Tibial artery (tissue), 4 donors: ENCODE results near the gene G6PC1.
"Not testable (repeated sequence)": the region's sequence is repeated elsewhere in the genome, so short reads cannot be mapped to it uniquely, and the experiment has no call there.

Experiments used
- DNase-seq, 2 donors: peaks; one replicate each; pipeline ENCODE4 v3.0.0-alpha.2; 2019
- H3K27ac ChIP-seq, 2 donors: fragments of 200-600 bp; sonication (generic) in 1 of 2; 1 replicate in 1 of 2; 2 replicates in 1 of 2; pipeline ENCODE4 v1.5.1; 2018 to 2019; ENCODE audit warnings: mild to moderate bottlenecking in 1 of 2
- H3K27me3 ChIP-seq, 2 donors: fragments of 200-600 bp; sonication (generic) in 1 of 2; one replicate each; pipeline versions ENCODE4 v1.5.1 to v1.6.0; 2016 to 2019
- H3K36me3 ChIP-seq, 3 donors: fragments of 200-600 bp; sonication (generic) in 2 of 3; one replicate each; pipeline ENCODE4 v1.5.1; 2016 to 2019; ENCODE audit warnings: mild to moderate bottlenecking in 2 of 3
- H3K4me1 ChIP-seq, 4 donors: fragments of 200-600 bp; sonication (generic) in 2 of 4; 1 replicate in 3 of 4; 2 replicates in 1 of 4; pipeline ENCODE4 v1.5.1; 2016 to 2019
- H3K4me3 ChIP-seq, 2 donors: fragments of 200-600 bp; sonication (generic) in 1 of 2; 1 replicate in 1 of 2; 2 replicates in 1 of 2; pipeline ENCODE4 v1.5.1; 2018 to 2019; ENCODE audit warnings: mild to moderate bottlenecking in 2 of 2
- H3K9me3 ChIP-seq, 3 donors: fragments of 200-600 bp; sonication (generic) in 1 of 3; one replicate each; pipeline ENCODE4 v1.5.1; 2016 to 2019
- CTCF ChIP-seq, 2 experiments: fragments of 200-600 bp in 1 of 2; fragments of 450-650 bp in 1 of 2; IDR thresholded peaks; one replicate each; pipeline ENCODE4 v1.5.1; 2017 to 2019; ENCODE audit warnings: antibody characterized with exemption in 2 of 2, mild to moderate bottlenecking in 1 of 2, moderate library complexity in 1 of 2
- intact Hi-C: fragments of 100-400 bp; cut with DNase I; formaldehyde crosslinking; loops from one replicate; pipeline ENCODE4 v1.15.0; 2023; ENCODE audit warnings: low total_unique reads

Gene G6PC1

GRCh38 chr17:42908872-42909700 lies 8.5 kb downstream of the G6PC1 start:
- Histone ChIP-seq H3K4me1 (no peaks in the 10 kb centered on the region), H3K9me3 (no peaks in the 10 kb centered on the region), H3K36me3 (no peaks in the 10 kb centered on the region), H3K27me3 (no peaks in the 10 kb centered on the region), H3K27ac (no peak overlapping the region), H3K4me3 (no peak overlapping the region)
- DNase-seq: no peak
- TF ChIP-seq CTCF (IDR thresholded peaks at IDR 0.05): no peak
- intact Hi-C loops: no loop called here

DNA sequence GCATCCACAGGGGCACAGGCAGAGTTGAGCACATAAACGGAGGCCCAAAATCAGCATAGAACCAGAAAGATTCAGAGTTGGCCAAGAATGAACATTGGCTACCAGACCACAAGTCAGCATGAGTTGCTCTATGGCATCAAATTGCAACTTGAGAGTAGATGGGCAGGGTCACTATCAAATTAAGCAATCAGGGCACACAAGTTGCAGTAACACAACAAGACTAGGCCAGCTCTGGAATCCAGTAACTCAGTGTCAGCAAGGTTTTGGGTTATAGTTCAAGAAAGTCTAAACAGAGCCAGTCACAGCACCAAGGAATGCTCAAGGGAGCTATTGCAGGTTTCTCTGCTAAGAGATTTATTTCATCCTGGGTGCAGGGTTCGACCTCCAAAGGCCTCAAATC lies 12.9 kb downstream of the G6PC1 start:
- H3K4me3 ChIP-seq: no peak overlapping the region
- no peak for TF ChIP-seq CTCF (IDR thresholded peaks at IDR 0.05)
- intact Hi-C loops: no loop called here
- peak in 1 of 2 donors; percentile 3 for DNase-seq
- no peaks in the 10 kb centered on the region for H3K27me3 ChIP-seq
- H3K9me3 ChIP-seq: no peaks in the 10 kb centered on the region
- no peaks in the 10 kb centered on the region for H3K36me3 ChIP-seq
- H3K4me1 ChIP-seq: peaks cover 0 to 4% (median 0%) of the 10 kb centered on the region in 4 donors
- H3K27ac ChIP-seq: no peak overlapping the region

- Histone ChIP-seq H3K36me3 (no peaks in the 10 kb centered on the region), H3K27ac (no peak overlapping the region), H3K27me3 (no peaks in the 10 kb centered on the region), H3K9me3 (no peaks in the 10 kb centered on the region), H3K4me3 (no peak overlapping the region), H3K4me1 (peaks cover 0 to 8% (median under 1%) of the 10 kb centered on the region in 4 donors)
- intact Hi-C loops: no loop called here
- DNase-seq: peak in 1 of 2 donors; percentile 13
- TF ChIP-seq CTCF (IDR thresholded peaks at IDR 0.05): no peak
These were observed 13.5 kb downstream of the G6PC1 start for GRCh38 chr17:42913981-42914617.

DNA sequence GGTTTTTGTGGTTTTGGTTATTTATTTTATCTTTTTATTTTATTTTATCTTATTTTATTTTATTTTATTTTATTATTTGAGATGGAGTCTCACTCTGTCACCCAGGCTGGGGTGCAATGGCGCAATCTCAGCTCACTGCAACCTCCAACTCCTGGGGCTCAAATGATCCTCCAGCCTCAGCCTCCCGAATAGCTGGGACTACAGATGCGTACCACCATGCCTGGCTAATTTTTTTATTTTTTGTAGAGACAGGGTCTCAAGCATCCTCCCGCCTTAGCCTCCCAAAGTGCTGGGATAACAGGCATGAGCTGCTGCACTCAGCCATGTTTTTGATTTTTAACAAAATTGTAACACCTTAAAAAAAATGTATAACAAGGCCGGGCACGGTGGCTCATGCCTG lies 14.7 kb downstream of the G6PC1 start:
- peaks cover 0 to 15% (median 7%) of the 10 kb centered on the region in 4 donors for H3K4me1 ChIP-seq
- H3K27ac ChIP-seq, H3K27me3 ChIP-seq, H3K4me3 ChIP-seq, H3K36me3 ChIP-seq, intact Hi-C loops, H3K9me3 ChIP-seq: not testable (repeated sequence)
- DNase-seq: peak in 1 of 2 donors; percentile 12

DNA sequence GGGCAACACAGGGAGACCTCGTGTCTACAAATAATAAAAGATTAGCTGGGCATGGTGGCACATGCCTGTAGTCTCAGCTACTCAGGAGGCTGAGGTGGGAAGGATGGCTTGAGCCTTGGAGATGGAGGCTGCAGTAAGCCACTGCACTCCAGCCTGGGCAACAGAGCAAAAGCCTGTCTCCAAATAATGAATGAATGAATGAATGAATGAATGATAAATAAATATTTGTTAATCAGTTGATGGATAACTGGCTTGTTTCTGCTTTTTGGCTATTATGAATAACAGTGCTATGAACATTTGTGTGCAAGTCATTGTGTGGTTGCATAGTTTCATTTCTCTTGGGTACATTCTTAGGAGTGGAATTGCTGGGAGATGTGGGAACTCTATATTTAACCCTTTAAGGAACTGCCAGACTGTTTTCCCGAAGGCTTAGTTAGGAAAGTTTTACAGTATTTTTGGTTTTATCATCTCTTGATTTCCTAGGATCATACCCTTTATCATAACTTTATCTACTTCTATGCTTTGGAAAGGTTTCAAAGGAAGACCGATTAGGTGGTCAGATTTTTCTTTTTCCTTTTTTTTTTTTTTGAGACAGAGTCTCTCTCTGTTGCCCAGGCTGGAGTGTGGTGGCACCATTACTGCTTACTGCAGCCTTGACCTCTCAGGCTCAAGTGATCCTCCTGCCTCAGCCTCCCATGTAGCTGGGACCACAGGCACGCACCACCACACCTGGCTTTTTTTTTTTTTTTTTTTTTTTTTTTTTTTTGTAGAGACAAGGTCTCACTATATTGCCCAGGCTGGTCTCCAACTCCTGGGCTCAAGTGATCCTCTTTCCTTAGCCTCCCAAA lies 16.0 kb downstream of the G6PC1 start:
- H3K36me3 ChIP-seq, H3K27me3 ChIP-seq, intact Hi-C loops, H3K9me3 ChIP-seq, DNase-seq, H3K4me3 ChIP-seq, H3K27ac ChIP-seq: not testable (repeated sequence)
- H3K4me1 ChIP-seq: peaks cover 0 to 26% (median 11%) of the 10 kb centered on the region in 4 donors

GRCh38 chr17:42917236-42917603 lies 16.6 kb downstream of the G6PC1 start:
- Histone ChIP-seq H3K9me3 (no peaks in the 10 kb centered on the region), H3K27ac (no peak overlapping the region), H3K27me3 (no peaks in the 10 kb centered on the region), H3K4me1 (peaks cover 0 to 31% (median 12%) of the 10 kb centered on the region in 4 donors), H3K4me3 (no peak overlapping the region), H3K36me3 (no peaks in the 10 kb centered on the region)
- intact Hi-C loops: no loop called here
- DNase-seq: peak in 1 of 2 donors; percentile 23
- TF ChIP-seq CTCF (IDR thresholded peaks at IDR 0.05): no peak
